Measurements from ENCODE around the gene VPS13D. TPM values are rescaled to one million over a fixed set of nuclear protein-coding genes. Genes with fewer than 3 reads are reported as not detected.
A peak's percentile ranks its signal among the peaks of the same experiment; 100 is the strongest.

The VPS13D gene
- polyA plus RNA-seq, 3 donors: 3.6 to 20.2 (median 5.1) TPM

GRCh38 chr1:12448746-12449177 lies 218.9 kb downstream of the VPS13D start:
- no peak overlapping the region for H3K27ac ChIP-seq (ENCODE audit: low read depth in 1 of 2, low read length in 2 of 2)
- H3K4me1 ChIP-seq (ENCODE audit: control insufficient read depth in 1 of 2, insufficient read depth in 2 of 2, low read length in 2 of 2): no peaks in the 10 kb centered on the region
- H3K9ac ChIP-seq (ENCODE audit: insufficient read depth, low read length, poor library complexity, severe bottlenecking): no peak overlapping the region
- no peaks in the 10 kb centered on the region for H3K79me2 ChIP-seq (ENCODE audit: insufficient read depth, low read length)
- intact Hi-C loops (cut with micrococcal nuclease): no loop called here
- WGBS (ENCODE audit: insufficient coverage): 96% methylated on average over 2 of the region's 3 CpGs
- H4K20me1 ChIP-seq (ENCODE audit: insufficient read depth, low read length): peaks cover 6% of the 10 kb centered on the region
- no peak for TF ChIP-seq CTCF (IDR thresholded peaks at IDR 0.05)
- no peak overlapping the region for H3K4me3 ChIP-seq (replicated peaks in 1 of 3; ENCODE audit: low read depth in 2 of 3, low read length in 3 of 3)
- Mint-ChIP-seq H3K27me3 (ENCODE audit: low read depth in 3 of 3) (peaks cover 0 to 4% (median 0%) of the 10 kb centered on the region in 3 donors), H3K4me1 (peaks cover 11% of the 10 kb centered on the region), H3K27ac (no peak overlapping the region), H3K36me3 (peaks cover 45 to 50% of the 10 kb centered on the region in 2 donors), H3K9me3 (peaks cover 0 to 2% (median 0%) of the 10 kb centered on the region in 7 donors), H3K4me3 (no peak overlapping the region)
- H3K27me3 ChIP-seq (ENCODE audit: control insufficient read depth in 2 of 2, insufficient read depth in 2 of 2, low read length in 2 of 2): no peaks in the 10 kb centered on the region
- H2AFZ ChIP-seq (ENCODE audit: insufficient read depth, low read depth, low read length, poor library complexity, severe bottlenecking): no peak overlapping the region
- H3K9me3 ChIP-seq (replicated peaks in 1 of 2; ENCODE audit: control insufficient read depth in 1 of 2, insufficient read depth in 1 of 2, low read length in 2 of 2): no peaks in the 10 kb centered on the region
- no peak for DNase-seq
- H3K4me2 ChIP-seq (replicated peaks; ENCODE audit: extremely low read depth, low read length, poor library complexity, severe bottlenecking): no peak overlapping the region
- H3K36me3 ChIP-seq (replicated peaks in 1 of 2; ENCODE audit: control insufficient read depth in 1 of 2, insufficient read depth in 2 of 2, low read length in 2 of 2): peaks cover 8 to 76% of the 10 kb centered on the region in 2 donors

GRCh38 chr1:12450090-12450755 lies 220.4 kb downstream of the VPS13D start:
- intact Hi-C loops (cut with micrococcal nuclease): no loop called here
- H3K9me3 ChIP-seq (replicated peaks in 1 of 2; ENCODE audit: control insufficient read depth in 1 of 2, insufficient read depth in 1 of 2, low read length in 2 of 2): no peaks in the 10 kb centered on the region
- H2AFZ ChIP-seq (ENCODE audit: insufficient read depth, low read depth, low read length, poor library complexity, severe bottlenecking): no peak overlapping the region
- WGBS (ENCODE audit: insufficient coverage): 96% methylated on average over 6 of the region's 10 CpGs
- no peak for DNase-seq
- Mint-ChIP-seq H3K36me3 (peaks cover 43 to 47% of the 10 kb centered on the region in 2 donors), H3K4me3 (no peak overlapping the region), H3K4me1 (peaks cover 11% of the 10 kb centered on the region), H3K9me3 (no peaks in the 10 kb centered on the region), H3K27ac (peak overlapping the region in 1 of 7 donors; percentile 15), H3K27me3 (ENCODE audit: low read depth in 3 of 3) (peaks cover 0 to 4% (median 0%) of the 10 kb centered on the region in 3 donors)
- H3K4me2 ChIP-seq (replicated peaks; ENCODE audit: extremely low read depth, low read length, poor library complexity, severe bottlenecking): no peak overlapping the region
- H3K4me1 ChIP-seq (ENCODE audit: control insufficient read depth in 1 of 2, insufficient read depth in 2 of 2, low read length in 2 of 2): no peaks in the 10 kb centered on the region
- no peak overlapping the region for H3K9ac ChIP-seq (ENCODE audit: insufficient read depth, low read length, poor library complexity, severe bottlenecking)
- TF ChIP-seq CTCF (IDR thresholded peaks at IDR 0.05): no peak
- peaks cover 6% of the 10 kb centered on the region for H4K20me1 ChIP-seq (ENCODE audit: insufficient read depth, low read length)
- H3K79me2 ChIP-seq (ENCODE audit: insufficient read depth, low read length): no peaks in the 10 kb centered on the region
- H3K27me3 ChIP-seq (ENCODE audit: control insufficient read depth in 2 of 2, insufficient read depth in 2 of 2, low read length in 2 of 2): no peaks in the 10 kb centered on the region
- H3K4me3 ChIP-seq (replicated peaks in 1 of 3; ENCODE audit: low read depth in 2 of 3, low read length in 3 of 3): no peak overlapping the region
- H3K36me3 ChIP-seq (replicated peaks in 1 of 2; ENCODE audit: control insufficient read depth in 1 of 2, insufficient read depth in 2 of 2, low read length in 2 of 2): peaks cover 8 to 86% of the 10 kb centered on the region in 2 donors
- H3K27ac ChIP-seq (ENCODE audit: low read depth in 1 of 2, low read length in 2 of 2): no peak overlapping the region

Data from CD14-positive monocyte (primary cell).